ENCODE data around the gene GFY.

GRCh38 chr19:49453757-49454240 lies 28.6 kb downstream of the GFY start:
- no peak for TF ChIP-seq CTCF (IDR thresholded peaks at IDR 0.05)
- no peak for TF ChIP-seq POLR2AphosphoS5 (IDR thresholded peaks at IDR 0.05)
- TF ChIP-seq EP300 (IDR thresholded peaks at IDR 0.05) = no peak
- TF ChIP-seq POLR2A (IDR thresholded peaks at IDR 0.05) = no peak
